GM11168 (cell line): Measurements from ENCODE around the gene ZNF625.

ENCODE experiments used
- in situ Hi-C: fragments of 300-500 bp; cut with MboI; formaldehyde crosslinking; loops from one replicate; pipeline ENCODE4 v1.12.0; 2022; ENCODE audit warnings: low sequenced_read_pairs; ENCODE audit not compliant: unreplicated experiment

The ZNF625 gene

GRCh38 chr19:12156223-12157058 is at the start of gene ZNF625:
TSS of gene ZNF625 (minus strand) at chr19:12156734. CDS start at chr19:12156558, 176 bp downstream.
- in situ Hi-C loops: no loop called here

DNA sequence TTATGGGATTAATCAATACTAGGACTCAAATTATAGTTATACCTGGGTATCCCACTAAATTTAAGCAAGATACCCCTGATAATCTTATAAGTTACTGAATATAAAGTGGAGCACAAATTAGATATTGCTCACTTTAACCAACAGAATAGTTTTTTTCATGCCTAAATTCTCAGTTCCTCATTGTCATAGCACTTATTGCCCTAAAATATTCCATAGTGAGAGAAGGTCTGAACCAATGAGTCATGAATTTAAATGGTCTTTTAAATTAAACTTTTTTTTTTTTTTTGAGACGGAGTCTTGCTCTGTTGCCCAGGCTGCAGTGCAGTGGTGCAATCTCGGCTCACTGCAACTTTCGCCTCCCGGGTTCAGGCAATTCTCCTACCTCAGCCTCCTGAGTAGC is 48.8 kb upstream of the ZNF625 start:
- in situ Hi-C loops: no loop called here

DNA sequence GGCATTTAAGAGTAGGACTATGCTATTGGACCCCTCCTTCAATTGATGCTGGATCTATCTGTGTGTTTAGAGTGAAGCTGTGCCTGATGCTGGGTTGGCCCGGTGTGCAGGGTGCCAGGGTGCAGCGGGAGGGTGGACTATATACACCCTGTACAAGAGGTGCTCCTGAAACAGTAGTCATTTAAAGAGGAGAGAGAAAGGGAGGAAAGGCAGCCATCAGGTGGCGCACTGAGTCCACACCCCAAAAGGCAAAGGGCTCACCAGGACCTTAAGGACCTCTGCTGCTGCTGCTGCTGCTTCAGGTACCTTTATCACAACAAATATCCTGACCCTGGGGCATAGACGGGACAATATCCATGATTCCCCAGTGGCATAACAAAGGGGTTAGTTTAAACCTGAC is 45.7 kb upstream of the ZNF625 start:
- in situ Hi-C loops: no loop called here

DNA sequence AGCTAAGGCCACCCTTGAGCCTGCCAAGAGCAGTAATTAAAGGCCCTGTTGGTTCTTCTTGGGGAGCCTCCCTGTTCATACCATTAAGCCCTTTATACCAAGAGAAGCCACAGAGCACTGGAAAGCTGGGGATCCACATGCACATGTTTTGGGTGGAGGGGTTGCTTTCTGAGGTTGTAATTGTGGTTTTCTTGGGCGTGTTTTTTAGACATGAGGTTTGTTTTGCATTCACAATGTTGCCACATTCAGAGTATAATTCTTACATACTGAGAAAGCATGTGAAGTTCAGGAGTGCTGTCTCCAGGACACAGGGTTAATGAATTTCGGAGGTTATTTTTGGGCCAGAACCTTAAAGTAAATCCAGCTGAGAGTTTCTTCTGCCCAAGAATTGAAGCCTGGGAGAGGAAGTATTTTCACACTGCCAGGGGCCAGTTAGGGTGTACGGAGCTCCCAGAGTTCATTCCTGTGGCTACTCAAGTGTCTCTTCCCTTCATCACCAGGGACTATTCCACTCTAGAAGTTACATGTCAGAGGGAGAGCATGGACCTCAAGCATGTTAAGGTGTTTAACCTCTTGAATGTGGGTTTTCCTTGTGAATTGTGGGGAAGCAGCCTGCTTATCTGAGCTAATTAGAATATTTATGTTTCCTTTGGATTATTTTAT is 43.4 kb upstream of the ZNF625 start:
- in situ Hi-C loops: no loop called here

GRCh38 chr19:12198136-12198535 is 41.6 kb upstream of the ZNF625 start:
- in situ Hi-C loops: no loop called here

DNA sequence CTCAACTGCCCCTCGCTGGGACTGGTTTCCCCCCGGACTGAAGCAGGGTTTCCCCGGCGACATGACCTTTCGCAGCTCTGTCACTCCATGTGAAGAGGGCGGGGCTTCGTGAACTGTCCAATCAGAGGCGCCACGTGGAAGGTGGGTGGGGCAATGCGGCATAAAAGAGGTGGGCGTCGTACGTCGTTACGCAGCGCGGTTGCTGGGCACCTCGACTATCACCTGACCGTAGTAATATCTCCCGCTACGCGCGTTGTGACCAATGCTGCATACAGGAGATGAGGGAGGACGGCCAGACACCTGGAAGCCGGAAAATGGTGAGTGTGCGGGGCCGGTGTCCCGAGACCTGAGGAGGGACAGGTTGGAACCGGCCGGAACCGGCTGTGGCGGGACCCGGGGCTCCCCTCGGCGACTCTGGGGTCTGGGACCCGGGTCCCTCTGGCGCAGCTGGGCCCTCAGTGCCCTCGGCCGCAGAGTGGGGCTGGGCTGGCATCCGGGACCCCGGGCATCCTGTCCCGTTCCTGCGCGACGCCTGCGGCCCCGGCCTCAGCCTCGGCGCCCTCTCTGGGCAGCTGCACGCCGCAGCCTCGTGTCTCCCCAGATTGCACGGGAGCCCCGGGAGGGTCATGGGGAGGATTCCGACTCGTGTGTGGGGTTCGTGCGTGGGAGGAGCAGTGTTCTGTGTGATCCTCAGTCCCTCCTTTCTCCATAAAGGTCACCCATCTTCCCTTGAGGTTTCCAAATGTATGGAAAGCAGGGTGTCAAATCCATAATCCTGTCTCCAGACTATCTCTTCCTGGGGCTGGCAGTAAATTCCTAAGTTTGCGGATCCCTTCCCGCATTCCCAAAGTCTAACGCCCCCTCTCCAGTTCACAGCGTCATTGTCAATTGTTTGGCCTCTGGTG is 38.5 kb upstream of the ZNF625 start:
- in situ Hi-C loops: no loop called here

- in situ Hi-C loops: no loop called here
Observed at GRCh38 chr19:12187625-12188024, 31.1 kb upstream of the ZNF625 start.

GRCh38 chr19:12180377-12180776 is 23.8 kb upstream of the ZNF625 start:
- in situ Hi-C loops: no loop called here

DNA sequence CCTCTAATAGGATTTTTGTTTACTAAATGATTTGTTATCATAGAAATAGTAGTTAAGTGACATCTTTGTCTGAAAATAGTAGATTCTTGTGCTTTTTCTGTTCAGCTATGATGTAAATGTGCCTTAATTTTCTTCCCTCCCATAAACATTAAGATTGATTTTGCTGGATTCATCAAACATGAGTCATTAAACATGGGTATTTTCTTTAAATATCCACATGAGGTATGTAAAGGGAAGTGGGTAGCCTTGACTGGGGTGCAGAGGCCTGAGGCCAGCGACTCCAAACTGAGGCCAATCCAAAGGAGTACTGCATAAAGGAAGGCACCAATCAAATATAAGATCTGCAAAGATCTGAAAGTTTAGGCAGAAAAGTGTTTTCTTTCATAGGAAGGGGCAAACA is 10.1 kb upstream of the ZNF625 start:
- in situ Hi-C loops: loop anchor here (10.0 kb wide), 1 partner anchor 628 kb away; the partner anchor contains the start of gene JUNB

GRCh38 chr19:12163826-12164225 is 7.3 kb upstream of the ZNF625 start:
- in situ Hi-C loops: loop anchor here (10.0 kb wide), 1 partner anchor 631 kb away; the partner anchor contains the start of gene JUNB

- in situ Hi-C loops: loop anchor here (10.0 kb wide), 1 partner anchor 632 kb away; the partner anchor contains the start of gene JUNB
Observed at GRCh38 chr19:12162882-12163806, 6.6 kb upstream of the ZNF625 start, which contains the start of gene ZNF136. TSS of gene ZNF136 (plus strand) at chr19:12163096. CDS start at chr19:12163204, 108 bp downstream.

DNA sequence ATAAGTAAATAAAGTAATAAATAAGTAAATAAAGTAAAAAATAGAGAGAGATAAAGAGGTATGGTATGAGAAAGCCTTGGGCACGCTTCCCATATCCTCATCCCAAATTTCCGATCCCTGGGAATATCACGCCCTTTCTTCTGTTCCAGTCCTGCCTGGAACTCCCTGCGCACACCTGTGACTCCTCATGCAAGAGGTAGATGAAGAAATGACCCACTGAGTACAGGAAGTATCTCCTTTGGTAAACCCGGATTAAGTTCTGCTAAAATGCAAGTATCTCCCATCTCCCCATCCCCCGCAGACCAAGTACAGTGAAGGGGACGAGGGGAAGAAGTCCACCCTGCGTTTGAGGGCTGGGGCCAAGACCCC is 6.0 kb upstream of the ZNF625 start:
- in situ Hi-C loops: loop anchor here (10.0 kb wide), 1 partner anchor 632 kb away; the partner anchor contains the start of gene JUNB

GRCh38 chr19:12159773-12160414 is 3.4 kb upstream of the ZNF625 start:
- in situ Hi-C loops: loop anchor here (10.0 kb wide), 1 partner anchor 635 kb away; the partner anchor contains the start of gene JUNB

DNA sequence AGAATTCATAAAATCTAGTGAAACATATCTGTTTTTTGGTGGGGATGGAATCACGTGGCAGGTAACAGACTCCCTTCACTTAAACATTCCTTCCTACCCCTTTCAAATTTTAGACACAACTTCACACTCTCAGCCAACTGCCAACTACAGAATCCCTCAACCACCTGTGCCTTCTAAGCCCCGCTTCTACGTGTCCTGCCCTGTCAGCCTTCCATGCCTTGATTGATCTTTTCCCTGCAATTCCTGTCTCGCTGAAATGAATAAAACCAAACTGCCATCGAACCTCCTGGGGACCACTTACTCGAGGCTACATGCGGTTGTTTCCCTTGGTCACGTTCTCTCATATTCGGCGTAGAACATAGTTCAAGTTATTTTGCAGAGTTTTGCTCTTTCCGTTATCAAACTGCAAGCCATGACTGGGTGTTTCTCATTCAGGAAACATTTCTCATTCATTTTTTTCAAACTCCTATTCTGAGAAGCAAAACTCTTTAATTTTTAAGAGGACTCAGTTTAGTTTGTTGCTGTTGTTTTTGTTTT is 1.1 kb downstream of the ZNF625 start:
- in situ Hi-C loops: no loop called here

- in situ Hi-C loops: loop anchor here (10.0 kb wide), 1 partner anchor 221 kb away; the partner anchor contains the start of gene ZNF700
Observed at GRCh38 chr19:12145348-12145747, 11.2 kb downstream of the ZNF625 start.

GRCh38 chr19:12141405-12141736 is 15.2 kb downstream of the ZNF625 start:
- in situ Hi-C loops: loop anchor here (5.0 to 10.0 kb wide), 2 partner anchors 49 to 217 kb away; partner anchors contain the start of gene ZNF700

DNA sequence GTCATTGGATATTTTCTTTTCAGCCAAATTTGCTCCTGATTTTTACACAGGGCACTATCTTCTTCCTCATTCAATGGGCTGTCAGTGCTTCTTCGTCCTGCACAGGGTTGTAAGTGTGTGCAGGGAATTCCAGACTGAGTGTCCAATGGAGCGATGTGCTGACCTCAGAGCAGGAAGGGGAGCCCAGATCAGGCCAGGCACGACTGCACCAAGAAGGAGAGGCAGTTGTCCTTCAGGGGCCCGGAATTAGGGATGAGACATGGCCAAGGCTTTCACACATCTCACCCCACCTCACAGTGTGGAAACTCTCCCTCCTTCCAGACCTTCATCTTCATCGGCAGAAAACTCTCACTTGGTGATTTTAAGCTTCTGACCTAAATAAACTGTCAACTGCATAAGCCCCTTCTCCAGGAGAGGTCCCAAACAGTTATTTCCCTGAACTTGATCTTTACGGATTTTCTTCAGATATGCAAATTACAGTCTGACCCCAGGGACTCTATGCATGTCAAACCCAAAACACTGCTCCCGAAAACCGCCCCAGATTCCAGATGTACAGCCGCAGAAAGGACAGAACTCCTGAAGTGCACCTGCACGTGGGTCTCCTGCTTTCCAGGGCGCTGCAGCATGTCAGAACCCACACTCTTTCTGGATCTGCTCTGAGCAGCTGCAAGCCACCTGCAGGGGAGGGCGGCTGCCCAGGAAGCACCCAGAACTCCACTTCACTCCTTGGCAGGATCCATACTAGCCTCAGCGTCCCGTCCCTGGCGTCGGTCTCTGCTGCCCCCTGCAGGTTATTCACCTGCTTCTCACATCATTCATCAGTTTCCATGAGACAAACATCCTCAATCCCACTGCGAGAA is 15.8 kb downstream of the ZNF625 start:
- in situ Hi-C loops: loop anchor here (5.0 to 10.0 kb wide), 2 partner anchors 48 to 216 kb away; partner anchors contain the start of gene ZNF700
